Measurements from ENCODE around the gene MST1. TPM values are rescaled to one million over a fixed set of nuclear protein-coding genes. Genes with fewer than 3 reads are reported as not detected.

Gene MST1
- total RNA-seq, 1 experiment from 2014 or later, result 13.8 TPM

DNA sequence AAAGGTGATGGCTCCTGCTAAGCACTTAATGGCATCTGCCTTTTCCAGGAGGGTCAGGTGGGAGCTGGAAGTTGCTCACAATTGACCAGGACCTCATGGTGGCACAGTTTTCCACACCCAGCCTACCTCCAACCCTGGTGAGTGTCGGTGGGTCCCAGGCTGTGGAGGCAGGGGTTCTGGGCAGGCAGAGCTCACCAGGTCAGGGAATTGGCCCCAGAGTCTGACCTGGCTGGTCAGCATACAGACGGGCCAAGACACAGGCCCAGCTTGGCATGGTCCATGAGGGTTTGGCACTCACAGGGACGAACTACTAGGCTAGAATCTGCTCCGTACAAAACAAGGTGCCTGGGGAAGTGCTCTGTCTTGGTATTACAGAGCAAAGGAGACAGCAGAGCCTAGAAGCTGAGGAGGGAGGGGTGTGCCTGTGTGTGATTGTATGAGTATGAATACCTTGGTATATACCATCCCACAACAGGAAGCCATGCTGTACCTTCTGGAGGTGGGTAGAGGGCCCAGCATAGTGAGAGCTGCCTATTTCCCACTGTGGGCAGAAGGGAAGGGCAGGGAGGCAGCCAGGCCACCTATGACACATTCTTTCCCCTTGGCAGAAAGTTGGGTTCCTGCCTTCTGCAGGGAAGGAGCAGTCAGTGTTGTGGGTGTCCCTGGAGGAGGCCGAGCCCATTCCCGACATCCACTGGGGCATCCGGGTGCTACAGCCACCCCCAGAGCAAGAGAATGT lies 8.6 kb downstream of the MST1 start:
- Mint-ChIP-seq H3K4me1 (0 out of 2 replicates have a peak, but pooled peaks cover 4% of the 10 kb centered on the region), H3K27ac (no peak overlapping the region), H3K36me3 (peaks cover 44% of the 10 kb centered on the region), H3K9me3 (no peaks in the 10 kb centered on the region), H3K4me3 (no peak overlapping the region), H3K27me3 (ENCODE audit: low read depth) (no peaks in the 10 kb centered on the region)
- DNase-seq (ENCODE audit: low spot score), result no peak
- ATAC-seq, result no peak
- TF ChIP-seq, protein P1, sequence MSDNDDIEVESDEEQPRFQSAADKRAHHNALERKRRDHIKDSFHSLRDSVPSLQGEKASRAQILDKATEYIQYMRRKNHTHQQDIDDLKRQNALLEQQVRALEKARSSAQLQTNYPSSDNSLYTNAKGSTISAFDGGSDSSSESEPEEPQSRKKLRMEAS (CRISPR knock-in tag; IDR thresholded peaks at IDR 0.05), result no peak
- no peak for TF ChIP-seq SP1 (CRISPR knock-in tag; conservative IDR thresholded peaks at IDR 0.05)
- TF ChIP-seq ZNF532 (CRISPR knock-in tag; IDR thresholded peaks at IDR 0.05; ENCODE audit: borderline replicate concordance), result no peak
- TF ChIP-seq, protein P2, sequence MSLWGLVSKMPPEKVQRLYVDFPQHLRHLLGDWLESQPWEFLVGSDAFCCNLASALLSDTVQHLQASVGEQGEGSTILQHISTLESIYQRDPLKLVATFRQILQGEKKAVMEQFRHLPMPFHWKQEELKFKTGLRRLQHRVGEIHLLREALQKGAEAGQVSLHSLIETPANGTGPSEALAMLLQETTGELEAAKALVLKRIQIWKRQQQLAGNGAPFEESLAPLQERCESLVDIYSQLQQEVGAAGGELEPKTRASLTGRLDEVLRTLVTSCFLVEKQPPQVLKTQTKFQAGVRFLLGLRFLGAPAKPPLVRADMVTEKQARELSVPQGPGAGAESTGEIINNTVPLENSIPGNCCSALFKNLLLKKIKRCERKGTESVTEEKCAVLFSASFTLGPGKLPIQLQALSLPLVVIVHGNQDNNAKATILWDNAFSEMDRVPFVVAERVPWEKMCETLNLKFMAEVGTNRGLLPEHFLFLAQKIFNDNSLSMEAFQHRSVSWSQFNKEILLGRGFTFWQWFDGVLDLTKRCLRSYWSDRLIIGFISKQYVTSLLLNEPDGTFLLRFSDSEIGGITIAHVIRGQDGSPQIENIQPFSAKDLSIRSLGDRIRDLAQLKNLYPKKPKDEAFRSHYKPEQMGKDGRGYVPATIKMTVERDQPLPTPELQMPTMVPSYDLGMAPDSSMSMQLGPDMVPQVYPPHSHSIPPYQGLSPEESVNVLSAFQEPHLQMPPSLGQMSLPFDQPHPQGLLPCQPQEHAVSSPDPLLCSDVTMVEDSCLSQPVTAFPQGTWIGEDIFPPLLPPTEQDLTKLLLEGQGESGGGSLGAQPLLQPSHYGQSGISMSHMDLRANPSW (CRISPR knock-in tag; conservative IDR thresholded peaks at IDR 0.05; ENCODE audit: low read depth), result no peak
- TF ChIP-seq CBFB (CRISPR knock-in tag; IDR thresholded peaks at IDR 0.05; ENCODE audit: low read depth), result no peak
- TF ChIP-seq, protein P3, sequence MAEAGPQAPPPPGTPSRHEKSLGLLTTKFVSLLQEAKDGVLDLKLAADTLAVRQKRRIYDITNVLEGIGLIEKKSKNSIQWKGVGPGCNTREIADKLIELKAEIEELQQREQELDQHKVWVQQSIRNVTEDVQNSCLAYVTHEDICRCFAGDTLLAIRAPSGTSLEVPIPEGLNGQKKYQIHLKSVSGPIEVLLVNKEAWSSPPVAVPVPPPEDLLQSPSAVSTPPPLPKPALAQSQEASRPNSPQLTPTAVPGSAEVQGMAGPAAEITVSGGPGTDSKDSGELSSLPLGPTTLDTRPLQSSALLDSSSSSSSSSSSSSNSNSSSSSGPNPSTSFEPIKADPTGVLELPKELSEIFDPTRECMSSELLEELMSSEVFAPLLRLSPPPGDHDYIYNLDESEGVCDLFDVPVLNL (CRISPR knock-in tag; IDR thresholded peaks at IDR 0.05; ENCODE audit: borderline replicate concordance, low read depth), result no peak
- no peak for TF ChIP-seq FOXP4 (CRISPR knock-in tag; IDR thresholded peaks at IDR 0.05)
- TF ChIP-seq ZNF263 (CRISPR knock-in tag; IDR thresholded peaks at IDR 0.05; ENCODE audit: low read depth), result no peak
- no peak for TF ChIP-seq GTF2I (CRISPR knock-in tag; conservative IDR thresholded peaks at IDR 0.05)
- no peak for TF ChIP-seq NR2C2 (CRISPR knock-in tag; IDR thresholded peaks at IDR 0.05)
- TF ChIP-seq FOXK1 (CRISPR knock-in tag; IDR thresholded peaks at IDR 0.05), result no peak
- no peak for TF ChIP-seq CREB1 (CRISPR knock-in tag; IDR thresholded peaks at IDR 0.05)
- TF ChIP-seq TP53 (CRISPR knock-in tag; IDR thresholded peaks at IDR 0.05), result no peak
- no peak for TF ChIP-seq CREM (CRISPR knock-in tag; IDR thresholded peaks at IDR 0.05)
- TF ChIP-seq ATF1 (CRISPR knock-in tag; IDR thresholded peaks at IDR 0.05), result no peak
- no peak for TF ChIP-seq ZNF232 (CRISPR knock-in tag; IDR thresholded peaks at IDR 0.05)
- POLR2A ChIA-PET, result no interaction called here
- CTCF ChIA-PET, result interaction anchor here (1.1 to 2.4 kb wide), 2 partner anchors 21 to 141 kb away, joined by 4 to 8 read pairs; no protein-coding TSS in a partner anchor

Measured in WTC11 (cell line).